ENCODE measurements around the gene LRRC4C. TPM values are rescaled to one million over a fixed set of nuclear protein-coding genes. Genes with fewer than 3 reads are reported as not detected.

The LRRC4C gene
- polyA plus RNA-seq, 1 donor from 2014 or later: 24.3 TPM

- no peak overlapping the region for H3K4me3 ChIP-seq (ENCODE audit: low read length)
- H3K79me2 ChIP-seq (replicated peaks; ENCODE audit: insufficient read depth, low read length): no peaks in the 10 kb centered on the region
- peak overlapping the region; percentile 43 for H3K27ac ChIP-seq (ENCODE audit: low read length)
Measured at GRCh38 chr11:41379084-41379483, 80.4 kb downstream of the LRRC4C start.

GRCh38 chr11:41377709-41378394, 81.6 kb downstream of the LRRC4C start:
- Histone ChIP-seq H3K79me2 (replicated peaks; ENCODE audit: insufficient read depth, low read length) (no peaks in the 10 kb centered on the region), H3K27ac (ENCODE audit: low read length) (peak overlapping the region; percentile 43), H3K9ac (ENCODE audit: low read length) (no peak overlapping the region), H2AFZ (ENCODE audit: low read depth, low read length) (no peak overlapping the region), H3K9me2 (ENCODE audit: insufficient read depth, low read length) (no peaks in the 10 kb centered on the region), H3K36me3 (ENCODE audit: insufficient read depth, low read length) (no peaks in the 10 kb centered on the region), H3K27me3 (ENCODE audit: insufficient read depth, low read depth, low read length) (no peaks in the 10 kb centered on the region), H3K9me3 (ENCODE audit: low read length) (no peaks in the 10 kb centered on the region), H3F3A (ENCODE audit: insufficient read depth, low read length, poor library complexity, severe bottlenecking) (no peaks in the 10 kb centered on the region), H3K4me2 (ENCODE audit: low read length) (no peak overlapping the region), H3K4me3 (ENCODE audit: low read length) (no peak overlapping the region), H4K20me1 (ENCODE audit: insufficient read depth) (no peaks in the 10 kb centered on the region)
- no peak for TF ChIP-seq SMC3 (conservative IDR thresholded peaks at IDR 0.05; ENCODE audit: poor library complexity)
- TF ChIP-seq POLR2AphosphoS5 (IDR thresholded peaks at IDR 0.05): no peak
- TF ChIP-seq EZH2 (IDR thresholded peaks at IDR 0.05; ENCODE audit: borderline replicate concordance, insufficient read depth, low read length, poor library complexity, severe bottlenecking): no peak
- no peak for TF ChIP-seq REST (IDR thresholded peaks at IDR 0.05; ENCODE audit: borderline replicate concordance)

More at GRCh38 chr11:41379084-41379483, 80.4 kb downstream of the LRRC4C start:
- Histone ChIP-seq H3K9me2 (ENCODE audit: insufficient read depth, low read length) (no peaks in the 10 kb centered on the region), H3K9me3 (ENCODE audit: low read length) (no peaks in the 10 kb centered on the region), H3K4me2 (ENCODE audit: low read length) (no peak overlapping the region), H3K27me3 (ENCODE audit: insufficient read depth, low read depth, low read length) (no peaks in the 10 kb centered on the region), H4K20me1 (ENCODE audit: insufficient read depth) (no peaks in the 10 kb centered on the region), H3F3A (ENCODE audit: insufficient read depth, low read length, poor library complexity, severe bottlenecking) (no peaks in the 10 kb centered on the region), H3K9ac (ENCODE audit: low read length) (no peak overlapping the region), H2AFZ (ENCODE audit: low read depth, low read length) (no peak overlapping the region), H3K36me3 (ENCODE audit: insufficient read depth, low read length) (no peaks in the 10 kb centered on the region)
- no peak for TF ChIP-seq MXI1 (conservative IDR thresholded peaks at IDR 0.05; ENCODE audit: poor library complexity, severe bottlenecking)
- TF ChIP-seq RAD21 (conservative IDR thresholded peaks at IDR 0.05): no peak
- TF ChIP-seq REST (IDR thresholded peaks at IDR 0.05; ENCODE audit: borderline replicate concordance): no peak
- TF ChIP-seq SMC3 (conservative IDR thresholded peaks at IDR 0.05; ENCODE audit: poor library complexity): no peak
- TF ChIP-seq POLR2AphosphoS5 (IDR thresholded peaks at IDR 0.05): no peak
- no peak for TF ChIP-seq EP300 (conservative IDR thresholded peaks at IDR 0.05; ENCODE audit: poor library complexity, severe bottlenecking)
- TF ChIP-seq CTCF (IDR thresholded peaks at IDR 0.05; ENCODE audit: poor library complexity, severe bottlenecking): no peak
- no peak for TF ChIP-seq TAF1 (IDR thresholded peaks at IDR 0.05; ENCODE audit: low read depth)
- no peak for TF ChIP-seq EZH2 (IDR thresholded peaks at IDR 0.05; ENCODE audit: borderline replicate concordance, insufficient read depth, low read length, poor library complexity, severe bottlenecking)

Measured in neural cell (in vitro differentiated cells).